ENCODE data around the gene GCNT4. TPM values are rescaled to one million over a fixed set of nuclear protein-coding genes. Genes with fewer than 3 reads are reported as not detected.
A peak's percentile ranks its signal among the peaks of the same experiment; 100 is the strongest.
"Not testable (repeated sequence)": the region's sequence is repeated elsewhere in the genome, so short reads cannot be mapped to it uniquely, and the experiment has no call there.

GCNT4 gene, protein sequence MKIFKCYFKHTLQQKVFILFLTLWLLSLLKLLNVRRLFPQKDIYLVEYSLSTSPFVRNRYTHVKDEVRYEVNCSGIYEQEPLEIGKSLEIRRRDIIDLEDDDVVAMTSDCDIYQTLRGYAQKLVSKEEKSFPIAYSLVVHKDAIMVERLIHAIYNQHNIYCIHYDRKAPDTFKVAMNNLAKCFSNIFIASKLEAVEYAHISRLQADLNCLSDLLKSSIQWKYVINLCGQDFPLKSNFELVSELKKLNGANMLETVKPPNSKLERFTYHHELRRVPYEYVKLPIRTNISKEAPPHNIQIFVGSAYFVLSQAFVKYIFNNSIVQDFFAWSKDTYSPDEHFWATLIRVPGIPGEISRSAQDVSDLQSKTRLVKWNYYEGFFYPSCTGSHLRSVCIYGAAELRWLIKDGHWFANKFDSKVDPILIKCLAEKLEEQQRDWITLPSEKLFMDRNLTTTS
- total RNA-seq, result 10 to 100 TPM in 3 of 4 donors, 1 to 10 TPM in 1; 3.3 to 63.7 (median 17.8) TPM

GRCh38 chr5:75052192-75053053 is at the start of gene GCNT4:
Gene GCNT4, minus strand, starts transcription at chr5:75052558. Its CDS starts 22,521 bp downstream, at chr5:75030037.
- no peaks in the 10 kb centered on the region for H3K9me3 ChIP-seq
- peaks cover 0 to 46% (median 7%) of the 10 kb centered on the region in 4 donors for H3K4me1 ChIP-seq
- H3K36me3 ChIP-seq, result no peaks in the 10 kb centered on the region
- TF ChIP-seq CTCF (IDR thresholded peaks at IDR 0.05), result no peak
- TF ChIP-seq POLR2A (IDR thresholded peaks at IDR 0.05), result no peak
- H3K27ac ChIP-seq, result peak within 1 kb of the TSS; percentile 83 to 96 (median 92)
- DNase-seq, result peak in 2 of 3 donors; percentile 63 to 72
- H3K27me3 ChIP-seq, result no peaks in the 10 kb centered on the region
- peak within 1 kb of the TSS; percentile 71 to 84 (median 78) for H3K4me3 ChIP-seq

- H3K27ac ChIP-seq, DNase-seq, H3K4me1 ChIP-seq, H3K4me3 ChIP-seq, H3K27me3 ChIP-seq, H3K9me3 ChIP-seq, H3K36me3 ChIP-seq: not testable (repeated sequence)
Measured at GRCh38 chr5:75095956-75096355, 43.6 kb upstream of the GCNT4 start.

GRCh38 chr5:75091597-75091996 is 39.2 kb upstream of the GCNT4 start:
- Histone ChIP-seq H3K4me3 (no peak overlapping the region), H3K27me3 (no peaks in the 10 kb centered on the region), H3K27ac (no peak overlapping the region), H3K4me1 (no peaks in the 10 kb centered on the region), H3K9me3 (no peaks in the 10 kb centered on the region), H3K36me3 (no peaks in the 10 kb centered on the region)
- TF ChIP-seq POLR2A (IDR thresholded peaks at IDR 0.05) (no peak), CTCF (IDR thresholded peaks at IDR 0.05) (no peak)
- no peak for DNase-seq

DNA sequence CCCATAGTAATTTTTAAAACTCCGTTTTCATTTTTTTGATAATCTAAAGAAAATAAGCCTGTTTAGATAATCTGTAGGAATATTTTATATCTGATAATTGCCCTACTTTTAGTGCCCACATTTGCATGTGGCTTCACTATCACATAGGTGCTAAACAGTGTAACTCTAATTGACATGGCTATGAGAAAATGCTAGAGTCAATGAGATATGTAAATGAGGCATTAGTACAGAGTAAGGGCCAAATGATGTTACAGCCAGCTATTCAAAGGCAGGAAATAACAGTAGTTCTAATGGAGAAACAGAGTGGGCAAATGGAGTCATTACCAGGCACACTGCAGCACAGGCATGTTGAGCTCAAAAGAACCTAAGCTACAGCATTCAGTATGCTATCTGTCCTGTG is 37.3 kb upstream of the GCNT4 start:
- no peak overlapping the region for H3K27ac ChIP-seq
- H3K4me3 ChIP-seq, result no peak overlapping the region
- no peak for DNase-seq
- H3K27me3 ChIP-seq, result no peaks in the 10 kb centered on the region
- H3K9me3 ChIP-seq, result no peaks in the 10 kb centered on the region
- H3K36me3 ChIP-seq, result no peaks in the 10 kb centered on the region
- no peak for TF ChIP-seq POLR2A (IDR thresholded peaks at IDR 0.05)
- TF ChIP-seq CTCF (IDR thresholded peaks at IDR 0.05), result no peak
- no peaks in the 10 kb centered on the region for H3K4me1 ChIP-seq

GRCh38 chr5:75089137-75089536 is 36.8 kb upstream of the GCNT4 start:
- H3K9me3 ChIP-seq, result no peaks in the 10 kb centered on the region
- no peaks in the 10 kb centered on the region for H3K36me3 ChIP-seq
- H3K27me3 ChIP-seq, result no peaks in the 10 kb centered on the region
- no peak overlapping the region for H3K27ac ChIP-seq
- H3K4me1 ChIP-seq, result no peaks in the 10 kb centered on the region
- no peak overlapping the region for H3K4me3 ChIP-seq
- no peak for TF ChIP-seq CTCF (IDR thresholded peaks at IDR 0.05)
- no peak for TF ChIP-seq POLR2A (IDR thresholded peaks at IDR 0.05)
- no peak for DNase-seq

- H3K36me3 ChIP-seq, result no peaks in the 10 kb centered on the region
- H3K4me3 ChIP-seq, result no peak overlapping the region
- DNase-seq, result no peak
- H3K4me1 ChIP-seq, result no peaks in the 10 kb centered on the region
- H3K27ac ChIP-seq, result no peak overlapping the region
- H3K9me3 ChIP-seq, result no peaks in the 10 kb centered on the region
- H3K27me3 ChIP-seq, result no peaks in the 10 kb centered on the region
- TF ChIP-seq POLR2A (IDR thresholded peaks at IDR 0.05) (no peak), CTCF (IDR thresholded peaks at IDR 0.05) (no peak)
Measured at GRCh38 chr5:75088648-75089047, 36.3 kb upstream of the GCNT4 start.

Measured in Peyer's patch (tissue), 4 donors.